ENCODE results near the gene MDP1. TPM values are rescaled to one million over a fixed set of nuclear protein-coding genes. Genes with fewer than 3 reads are reported as not detected.

The MDP1 gene
- total RNA-seq, 1 donor from 2014 or later: 23.2 TPM

DNA sequence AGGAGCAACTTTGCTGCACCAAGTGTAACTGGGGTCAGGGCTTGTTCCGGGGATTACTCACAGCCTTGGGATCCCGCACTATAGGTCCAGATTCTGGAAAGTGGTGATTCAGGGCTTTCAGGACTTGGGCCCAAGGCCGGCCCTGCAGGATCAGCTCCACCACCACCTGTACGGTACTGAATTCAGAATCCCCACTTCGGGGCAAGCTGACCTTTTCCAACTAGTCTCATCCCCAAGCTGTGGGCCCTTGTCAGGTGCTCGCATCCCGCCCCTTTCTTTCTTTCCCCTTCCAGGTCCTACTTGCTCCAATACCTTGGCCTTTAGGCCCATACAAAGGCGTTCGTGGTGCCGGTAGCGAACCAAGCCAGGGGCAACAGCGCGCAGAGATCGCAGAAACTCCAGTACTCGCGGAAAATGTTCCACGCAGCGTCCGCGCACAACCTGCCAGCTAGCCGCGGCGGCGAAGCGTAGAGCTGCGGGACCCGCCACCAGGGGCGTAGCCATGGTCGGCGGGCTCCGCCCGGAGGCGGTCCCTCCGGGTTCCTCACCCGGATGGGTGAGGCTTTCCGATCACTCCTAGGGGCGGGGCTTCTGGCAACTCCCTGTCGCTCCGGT, 26.1 kb upstream of the MDP1 start:
- Mint-ChIP-seq H3K27me3 (ENCODE audit: low read depth) (no peaks in the 10 kb centered on the region), H3K27ac (ENCODE audit: unreplicated experiment) (peak overlapping the region; percentile 99), H3K4me1 (ENCODE audit: low read depth) (peaks cover 52% of the 10 kb centered on the region), H3K4me3 (ENCODE audit: unreplicated experiment) (peak overlapping the region; percentile 94), H3K36me3 (ENCODE audit: low read depth) (peaks cover 15% of the 10 kb centered on the region), H3K9me3 (ENCODE audit: low read depth) (no peaks in the 10 kb centered on the region)
- TF ChIP-seq, protein P1, sequence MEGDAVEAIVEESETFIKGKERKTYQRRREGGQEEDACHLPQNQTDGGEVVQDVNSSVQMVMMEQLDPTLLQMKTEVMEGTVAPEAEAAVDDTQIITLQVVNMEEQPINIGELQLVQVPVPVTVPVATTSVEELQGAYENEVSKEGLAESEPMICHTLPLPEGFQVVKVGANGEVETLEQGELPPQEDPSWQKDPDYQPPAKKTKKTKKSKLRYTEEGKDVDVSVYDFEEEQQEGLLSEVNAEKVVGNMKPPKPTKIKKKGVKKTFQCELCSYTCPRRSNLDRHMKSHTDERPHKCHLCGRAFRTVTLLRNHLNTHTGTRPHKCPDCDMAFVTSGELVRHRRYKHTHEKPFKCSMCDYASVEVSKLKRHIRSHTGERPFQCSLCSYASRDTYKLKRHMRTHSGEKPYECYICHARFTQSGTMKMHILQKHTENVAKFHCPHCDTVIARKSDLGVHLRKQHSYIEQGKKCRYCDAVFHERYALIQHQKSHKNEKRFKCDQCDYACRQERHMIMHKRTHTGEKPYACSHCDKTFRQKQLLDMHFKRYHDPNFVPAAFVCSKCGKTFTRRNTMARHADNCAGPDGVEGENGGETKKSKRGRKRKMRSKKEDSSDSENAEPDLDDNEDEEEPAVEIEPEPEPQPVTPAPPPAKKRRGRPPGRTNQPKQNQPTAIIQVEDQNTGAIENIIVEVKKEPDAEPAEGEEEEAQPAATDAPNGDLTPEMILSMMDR (IDR thresholded peaks at IDR 0.05): peak; percentile 58
- peak; percentile 97 for DNase-seq (ENCODE audit: low spot score)

DNA sequence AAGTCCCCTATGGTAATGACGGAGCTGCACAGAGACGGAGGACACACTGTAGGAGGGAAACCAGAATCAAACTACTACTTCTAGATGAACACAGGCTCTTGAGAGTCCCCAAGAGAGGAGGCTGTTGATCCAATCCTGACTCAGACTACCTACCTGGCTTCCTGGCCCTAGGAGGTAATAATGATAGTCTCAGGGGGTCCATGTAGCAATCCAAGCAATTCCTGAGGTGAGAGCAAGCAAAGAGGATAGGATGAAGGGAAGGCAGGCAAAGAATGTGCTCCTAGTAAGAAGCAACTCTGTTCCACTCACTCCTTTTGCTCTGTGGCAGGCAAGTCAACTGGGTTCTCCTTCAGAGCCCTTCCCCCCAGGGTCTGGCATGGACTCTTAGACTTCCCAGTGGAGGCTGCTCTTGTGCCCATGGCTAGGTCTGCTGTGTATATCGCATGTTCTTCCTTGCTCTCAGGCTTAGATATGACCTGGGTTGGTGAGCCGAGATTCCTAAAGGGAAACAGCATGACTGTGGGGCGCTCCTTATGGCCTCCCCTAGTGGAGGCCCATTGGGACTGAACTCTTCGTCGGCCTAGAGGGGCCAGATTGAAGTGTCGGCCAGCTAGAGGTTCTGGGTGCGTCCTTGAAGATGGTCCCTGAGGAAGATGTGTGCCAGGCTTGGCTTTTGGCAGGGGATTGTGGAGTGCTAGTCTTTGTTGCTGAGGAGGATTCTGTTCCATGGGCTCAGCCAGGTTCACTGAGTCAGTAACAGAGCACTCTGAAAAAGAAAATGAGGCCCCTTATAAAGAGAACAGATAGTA, 24.4 kb upstream of the MDP1 start:
- DNase-seq (ENCODE audit: low spot score): peak; percentile 44
- Mint-ChIP-seq H3K4me1 (ENCODE audit: low read depth) (peaks cover 60% of the 10 kb centered on the region), H3K27ac (ENCODE audit: unreplicated experiment) (peak overlapping the region; percentile 30), H3K4me3 (ENCODE audit: unreplicated experiment) (peak overlapping the region; percentile 94), H3K27me3 (ENCODE audit: low read depth) (no peaks in the 10 kb centered on the region), H3K36me3 (ENCODE audit: low read depth) (peaks cover 22% of the 10 kb centered on the region), H3K9me3 (ENCODE audit: low read depth) (no peaks in the 10 kb centered on the region)
- TF ChIP-seq, protein P1 (IDR thresholded peaks at IDR 0.05): no peak

DNA sequence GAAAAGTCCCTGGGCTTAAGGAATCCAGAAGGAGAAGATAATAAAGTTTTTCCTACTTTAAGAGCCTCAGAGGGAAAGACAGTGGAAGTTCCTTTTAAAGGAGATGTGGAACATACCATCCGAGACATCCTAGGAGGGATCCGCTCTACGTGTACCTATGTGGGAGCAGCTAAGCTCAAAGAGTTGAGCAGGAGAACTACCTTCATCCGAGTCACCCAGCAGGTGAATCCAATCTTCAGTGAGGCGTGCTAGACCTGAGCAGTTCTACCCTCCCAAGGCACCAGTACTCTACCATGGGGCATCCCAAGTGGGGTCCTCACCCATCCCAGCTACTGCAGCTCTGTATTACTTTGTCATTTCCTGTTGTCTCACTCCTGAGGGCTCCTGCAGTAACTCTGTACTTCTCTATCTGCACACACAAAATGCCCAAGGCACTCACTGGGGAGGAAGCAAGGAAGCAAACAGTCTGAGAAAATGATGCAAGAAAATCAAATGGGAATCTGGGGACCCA, 22.7 kb upstream of the MDP1 start:
- H3K36me3 Mint-ChIP-seq (ENCODE audit: low read depth): peaks cover 22% of the 10 kb centered on the region
- no peak overlapping the region for H3K4me3 Mint-ChIP-seq (ENCODE audit: unreplicated experiment)
- TF ChIP-seq, protein P1 (IDR thresholded peaks at IDR 0.05): no peak
- H3K9me3 Mint-ChIP-seq (ENCODE audit: low read depth): no peaks in the 10 kb centered on the region
- peaks cover 74% of the 10 kb centered on the region for H3K4me1 Mint-ChIP-seq (ENCODE audit: low read depth)
- no peaks in the 10 kb centered on the region for H3K27me3 Mint-ChIP-seq (ENCODE audit: low read depth)
- DNase-seq (ENCODE audit: low spot score): no peak
- peak overlapping the region; percentile 50 for H3K27ac Mint-ChIP-seq (ENCODE audit: unreplicated experiment)

DNA sequence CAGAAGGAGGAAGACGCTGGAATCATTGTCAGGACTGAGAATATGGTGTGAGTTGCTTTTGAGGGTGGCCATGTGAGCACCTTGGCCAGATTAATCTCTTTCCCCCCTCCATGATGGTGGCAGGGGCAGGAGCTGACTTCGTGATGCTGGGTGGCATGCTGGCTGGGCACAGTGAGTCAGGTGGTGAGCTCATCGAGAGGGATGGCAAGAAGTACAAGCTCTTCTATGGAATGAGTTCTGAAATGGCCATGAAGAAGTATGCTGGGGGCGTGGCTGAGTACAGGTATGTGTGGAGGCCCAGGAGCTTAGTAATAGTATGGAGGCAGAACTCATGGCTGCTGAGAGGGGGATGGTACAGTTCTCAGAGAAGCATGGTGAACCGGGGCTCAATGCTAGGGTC, 22.3 kb upstream of the MDP1 start:
- Mint-ChIP-seq H3K4me1 (ENCODE audit: low read depth) (peaks cover 74% of the 10 kb centered on the region), H3K27ac (ENCODE audit: unreplicated experiment) (peak overlapping the region; percentile 30), H3K9me3 (ENCODE audit: low read depth) (no peaks in the 10 kb centered on the region), H3K4me3 (ENCODE audit: unreplicated experiment) (no peak overlapping the region), H3K36me3 (ENCODE audit: low read depth) (peaks cover 22% of the 10 kb centered on the region), H3K27me3 (ENCODE audit: low read depth) (no peaks in the 10 kb centered on the region)
- no peak for DNase-seq (ENCODE audit: low spot score)
- TF ChIP-seq, protein P1 (IDR thresholded peaks at IDR 0.05): no peak

DNA sequence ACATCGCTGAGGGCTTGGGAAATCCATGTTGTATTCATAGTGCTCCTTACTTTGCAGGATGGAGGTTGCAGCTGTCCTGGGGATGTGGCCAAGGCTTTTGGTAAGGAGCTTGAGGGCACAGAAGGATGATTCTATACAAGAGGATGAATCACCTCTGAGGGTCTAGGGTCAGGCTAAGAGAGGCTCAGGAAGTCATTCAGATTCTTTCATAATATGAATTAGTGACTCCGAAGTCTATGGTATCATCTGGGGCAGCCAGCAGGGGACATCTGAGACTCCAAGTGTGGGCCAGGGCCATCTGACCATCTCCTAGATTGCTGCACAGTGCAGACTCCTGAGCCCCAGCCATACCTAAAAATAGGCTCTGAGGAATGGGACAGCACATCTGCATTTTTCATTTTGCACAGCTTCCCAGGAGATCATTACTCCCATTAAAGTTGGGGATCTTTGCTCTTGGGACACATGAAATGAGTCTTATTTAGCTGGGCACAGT, 21.6 kb upstream of the MDP1 start:
- Mint-ChIP-seq H3K4me3 (ENCODE audit: unreplicated experiment) (no peak overlapping the region), H3K36me3 (ENCODE audit: low read depth) (peaks cover 22% of the 10 kb centered on the region), H3K4me1 (ENCODE audit: low read depth) (peaks cover 74% of the 10 kb centered on the region), H3K27me3 (ENCODE audit: low read depth) (no peaks in the 10 kb centered on the region), H3K27ac (ENCODE audit: unreplicated experiment) (no peak overlapping the region), H3K9me3 (ENCODE audit: low read depth) (no peaks in the 10 kb centered on the region)
- TF ChIP-seq, protein P1 (IDR thresholded peaks at IDR 0.05): no peak
- DNase-seq (ENCODE audit: low spot score): no peak

Data from chondrocyte (in vitro differentiated cells).